Liver (tissue), 9 donors: ENCODE results near the gene DISP3. TPM values are rescaled to one million over a fixed set of nuclear protein-coding genes. Genes with fewer than 3 reads are reported as not detected.

ENCODE experiments used
- DNase-seq: peaks from one replicate; pipeline ENCODE4 v3.0.0-alpha.2; 2017; ENCODE audit warnings: low spot score
- H3K27ac ChIP-seq, 2 donors: one replicate each; pipeline ENCODE4 v1.7.0; 2013; ENCODE audit warnings: inconsistent platforms in 2 of 2, low read length in 2 of 2, control low read depth in 1 of 2, low read depth in 1 of 2, mild to moderate bottlenecking in 1 of 2
- H3K27me3 ChIP-seq, 4 donors: one replicate each; pipeline versions ENCODE4 v1.6.1 to v1.7.0; 2013; ENCODE audit warnings: low read length in 3 of 4, inconsistent platforms in 1 of 4, mild to moderate bottlenecking in 1 of 4, moderate library complexity in 1 of 4; ENCODE audit not compliant: control insufficient read depth in 4 of 4, insufficient read depth in 4 of 4
- H3K36me3 ChIP-seq, 4 donors: one replicate each; pipeline versions ENCODE4 v1.6.1 to v1.7.0; 2013; ENCODE audit warnings: low read length in 3 of 4, mild to moderate bottlenecking in 3 of 4, low read depth in 1 of 4, moderate library complexity in 1 of 4; ENCODE audit not compliant: control insufficient read depth in 4 of 4, insufficient read depth in 3 of 4
- H3K4me1 ChIP-seq, 4 donors: one replicate each; pipeline versions ENCODE4 v1.6.1 to v1.7.0; 2013; ENCODE audit warnings: low read length in 3 of 4, mild to moderate bottlenecking in 3 of 4, moderate library complexity in 1 of 4; ENCODE audit not compliant: control insufficient read depth in 4 of 4, insufficient read depth in 4 of 4
- H3K4me3 ChIP-seq, 3 donors: one replicate each; pipeline versions ENCODE4 v1.6.1 to v1.7.0; 2013; ENCODE audit warnings: low read length in 3 of 3, control low read depth in 1 of 3, low read depth in 1 of 3, mild to moderate bottlenecking in 1 of 3
- H3K9ac ChIP-seq, 2 donors: one replicate each; pipeline ENCODE4 v1.7.0; 2013; ENCODE audit warnings: low read length in 2 of 2, mild to moderate bottlenecking in 2 of 2, moderate library complexity in 2 of 2, control low read depth in 1 of 2, low read depth in 1 of 2
- H3K9me3 ChIP-seq, 4 donors: one replicate each; pipeline versions ENCODE4 v1.6.1 to v1.7.0; 2013; ENCODE audit warnings: low read length in 3 of 4; ENCODE audit not compliant: control insufficient read depth in 4 of 4
- EGR1 ChIP-seq, 2 donors: IDR thresholded peaks; 2 replicates each; pipeline ENCODE4 v1.6.1; 2016 to 2018; ENCODE audit warnings: antibody characterized with exemption in 2 of 2, low read depth in 2 of 2
- FOXA1 ChIP-seq: IDR thresholded peaks from 2 replicates; pipeline ENCODE4 v1.6.1; 2016; ENCODE audit warnings: antibody characterized with exemption
- FOXA2 ChIP-seq: IDR thresholded peaks from 2 replicates; pipeline ENCODE4 v1.6.1; 2016; ENCODE audit warnings: antibody characterized with exemption
- GABPA ChIP-seq, 2 donors: IDR thresholded peaks in 1 of 2; conservative IDR thresholded peaks in 1 of 2; 2 replicates each; pipeline ENCODE4 v1.6.1; 2016; ENCODE audit warnings: antibody characterized with exemption in 2 of 2, mild to moderate bottlenecking in 1 of 2, moderate library complexity in 1 of 2
- HNF4A ChIP-seq, 2 donors: conservative IDR thresholded peaks; 2 replicates each; pipeline ENCODE4 v1.6.1; 2016; ENCODE audit warnings: antibody characterized with exemption in 2 of 2, mild to moderate bottlenecking in 2 of 2
- HNF4G ChIP-seq: IDR thresholded peaks from 2 replicates; pipeline ENCODE4 v1.6.1; 2016; ENCODE audit warnings: antibody characterized with exemption
- JUND ChIP-seq, 2 donors: IDR thresholded peaks; 2 replicates each; pipeline ENCODE4 v1.6.1; 2016; ENCODE audit warnings: antibody characterized with exemption in 2 of 2
- NR2F2 ChIP-seq: IDR thresholded peaks from 2 replicates; pipeline ENCODE4 v1.6.1; 2016; ENCODE audit warnings: antibody characterized with exemption
- RAD21 ChIP-seq, 2 donors: IDR thresholded peaks; 2 replicates each; pipeline ENCODE4 v1.6.1; 2016; ENCODE audit warnings: antibody characterized with exemption in 2 of 2, mild to moderate bottlenecking in 2 of 2
- RXRA ChIP-seq, 2 donors: IDR thresholded peaks; 2 replicates each; pipeline ENCODE4 v1.6.1; 2017 to 2018; ENCODE audit warnings: antibody characterized with exemption in 2 of 2, mild to moderate bottlenecking in 1 of 2
- SP1 ChIP-seq: IDR thresholded peaks from 2 replicates; pipeline ENCODE4 v1.6.1; 2018; ENCODE audit warnings: antibody characterized with exemption, mild to moderate bottlenecking
- TAF1 ChIP-seq: conservative IDR thresholded peaks from 2 replicates; pipeline ENCODE4 v1.6.1; 2016; ENCODE audit warnings: antibody characterized with exemption, mild to moderate bottlenecking
- YY1 ChIP-seq: IDR thresholded peaks from 2 replicates; pipeline ENCODE4 v1.6.1; 2016; ENCODE audit warnings: antibody characterized with exemption, mild to moderate bottlenecking
- WGBS: extraction: QIAGEN DNeasy Blood & Tissue Kit; methylation state at CpG from one replicate; pipeline ENCODE4 v1.1.7; 2013; 5-methylcytosine and 5-hydroxymethylcytosine counted together
- polyA plus RNA-seq, 2 donors: library from polyadenylated mRNA; stranded (reverse) in 1 of 2; unstranded in 1 of 2; fragments of 200-250 nt in 1 of 2; fragments of >200 nt in 1 of 2; fragmentation: Nextera tagmentation in 1 of 2; extraction: Ambion mirVana in 1 of 2; gene quantifications; one replicate each; pipeline versions ENCODE4 v1.2.1 to v1.2.3, GENCODE V29; 2013 to 2015
- total RNA-seq, 2 donors: library from RNA; depleted of rRNA; stranded (reverse); fragments of >200 nt; gene quantifications; one replicate each; pipeline ENCODE4 v1.2.3, GENCODE V29; 2014
- TF ChIP-seq, protein P1 (sequence below): IDR thresholded peaks from 2 replicates; pipeline ENCODE4 v1.6.1; 2016; ENCODE audit warnings: antibody characterized with exemption, mild to moderate bottlenecking
- TF ChIP-seq, protein P2 (sequence below): IDR thresholded peaks from 2 replicates; pipeline ENCODE4 v1.6.1; 2016; ENCODE audit warnings: antibody characterized with exemption
- TF ChIP-seq, protein P3 (sequence below): IDR thresholded peaks from 2 replicates; pipeline ENCODE4 v1.6.1; 2016; ENCODE audit warnings: antibody characterized with exemption
- TF ChIP-seq, protein P4 (sequence below): fragments of 150-350 bp; IDR thresholded peaks from 2 replicates; pipeline ENCODE4 v1.5.1; 2017; ENCODE audit warnings: improper control_type of control experiment, low read depth, low read length; ENCODE audit not compliant: missing input control
- TF ChIP-seq, protein P5 (sequence below): IDR thresholded peaks from 2 replicates; pipeline ENCODE4 v1.6.1; 2016; ENCODE audit warnings: antibody characterized with exemption
- donor health status: healthy.
- donor health status: healthy.
- donor health status: healthy.
- donor health status: healthy.
- donor health status: healthy.

Gene DISP3
- total and polyA plus RNA-seq, 4 donors = 0.02 to 0.08 TPM; not detected in 2

DNA sequence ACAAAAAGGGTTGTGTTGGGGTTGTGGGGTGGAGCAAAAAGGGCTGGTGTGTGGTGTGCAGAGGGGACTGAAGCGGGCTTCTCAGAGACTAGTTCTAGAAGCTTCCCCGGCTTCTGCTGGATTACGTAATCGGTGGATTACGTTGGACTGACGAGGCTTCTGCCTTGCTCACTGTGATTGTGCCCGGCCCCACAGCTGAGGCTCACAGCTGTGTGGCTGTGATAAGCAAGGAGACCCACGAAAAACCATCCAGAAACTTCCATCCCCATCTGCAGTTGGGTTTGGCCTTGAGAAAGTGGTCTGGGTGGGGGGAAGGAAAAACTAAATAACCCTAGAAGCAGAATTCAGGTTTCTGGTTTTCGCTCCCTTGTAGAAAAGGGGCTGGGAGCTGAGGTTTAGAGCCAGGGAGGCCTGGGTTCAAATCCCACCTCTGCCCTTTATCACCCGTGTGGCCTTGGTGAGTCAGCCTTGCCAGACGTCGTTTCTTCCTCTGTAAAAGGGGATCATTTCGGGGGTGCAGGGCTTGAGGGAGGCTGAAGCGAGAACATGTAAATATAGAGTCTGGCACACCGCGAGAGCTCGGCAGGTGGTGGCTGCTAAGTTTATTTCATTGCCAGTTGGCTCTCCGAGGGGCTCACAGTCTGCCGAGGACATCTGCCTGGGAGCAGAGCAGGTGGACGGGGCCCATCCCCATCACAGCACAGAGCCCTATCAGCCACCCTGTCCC, 30.4 kb upstream of the DISP3 start:
- 62% methylated on average over 20 of the region's 20 CpGs for WGBS
- Histone ChIP-seq H3K9me3 (no peaks in the 10 kb centered on the region), H3K9ac (no peak overlapping the region), H3K27me3 (peaks cover 0 to 7% (median 3%) of the 10 kb centered on the region in 4 donors), H3K4me1 (no peaks in the 10 kb centered on the region), H3K4me3 (no peak overlapping the region), H3K36me3 (no peaks in the 10 kb centered on the region), H3K27ac (no peak overlapping the region)
- no peak for DNase-seq
- no peak for TF ChIP-seq TAF1
- TF ChIP-seq YY1 = no peak
- no peak for TF ChIP-seq EGR1 (IDR thresholded peaks at IDR 0.05; ENCODE audit: low read depth in 2 of 2)
- TF ChIP-seq, protein P1, sequence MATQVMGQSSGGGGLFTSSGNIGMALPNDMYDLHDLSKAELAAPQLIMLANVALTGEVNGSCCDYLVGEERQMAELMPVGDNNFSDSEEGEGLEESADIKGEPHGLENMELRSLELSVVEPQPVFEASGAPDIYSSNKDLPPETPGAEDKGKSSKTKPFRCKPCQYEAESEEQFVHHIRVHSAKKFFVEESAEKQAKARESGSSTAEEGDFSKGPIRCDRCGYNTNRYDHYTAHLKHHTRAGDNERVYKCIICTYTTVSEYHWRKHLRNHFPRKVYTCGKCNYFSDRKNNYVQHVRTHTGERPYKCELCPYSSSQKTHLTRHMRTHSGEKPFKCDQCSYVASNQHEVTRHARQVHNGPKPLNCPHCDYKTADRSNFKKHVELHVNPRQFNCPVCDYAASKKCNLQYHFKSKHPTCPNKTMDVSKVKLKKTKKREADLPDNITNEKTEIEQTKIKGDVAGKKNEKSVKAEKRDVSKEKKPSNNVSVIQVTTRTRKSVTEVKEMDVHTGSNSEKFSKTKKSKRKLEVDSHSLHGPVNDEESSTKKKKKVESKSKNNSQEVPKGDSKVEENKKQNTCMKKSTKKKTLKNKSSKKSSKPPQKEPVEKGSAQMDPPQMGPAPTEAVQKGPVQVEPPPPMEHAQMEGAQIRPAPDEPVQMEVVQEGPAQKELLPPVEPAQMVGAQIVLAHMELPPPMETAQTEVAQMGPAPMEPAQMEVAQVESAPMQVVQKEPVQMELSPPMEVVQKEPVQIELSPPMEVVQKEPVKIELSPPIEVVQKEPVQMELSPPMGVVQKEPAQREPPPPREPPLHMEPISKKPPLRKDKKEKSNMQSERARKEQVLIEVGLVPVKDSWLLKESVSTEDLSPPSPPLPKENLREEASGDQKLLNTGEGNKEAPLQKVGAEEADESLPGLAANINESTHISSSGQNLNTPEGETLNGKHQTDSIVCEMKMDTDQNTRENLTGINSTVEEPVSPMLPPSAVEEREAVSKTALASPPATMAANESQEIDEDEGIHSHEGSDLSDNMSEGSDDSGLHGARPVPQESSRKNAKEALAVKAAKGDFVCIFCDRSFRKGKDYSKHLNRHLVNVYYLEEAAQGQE = no peak
- TF ChIP-seq, protein P2, sequence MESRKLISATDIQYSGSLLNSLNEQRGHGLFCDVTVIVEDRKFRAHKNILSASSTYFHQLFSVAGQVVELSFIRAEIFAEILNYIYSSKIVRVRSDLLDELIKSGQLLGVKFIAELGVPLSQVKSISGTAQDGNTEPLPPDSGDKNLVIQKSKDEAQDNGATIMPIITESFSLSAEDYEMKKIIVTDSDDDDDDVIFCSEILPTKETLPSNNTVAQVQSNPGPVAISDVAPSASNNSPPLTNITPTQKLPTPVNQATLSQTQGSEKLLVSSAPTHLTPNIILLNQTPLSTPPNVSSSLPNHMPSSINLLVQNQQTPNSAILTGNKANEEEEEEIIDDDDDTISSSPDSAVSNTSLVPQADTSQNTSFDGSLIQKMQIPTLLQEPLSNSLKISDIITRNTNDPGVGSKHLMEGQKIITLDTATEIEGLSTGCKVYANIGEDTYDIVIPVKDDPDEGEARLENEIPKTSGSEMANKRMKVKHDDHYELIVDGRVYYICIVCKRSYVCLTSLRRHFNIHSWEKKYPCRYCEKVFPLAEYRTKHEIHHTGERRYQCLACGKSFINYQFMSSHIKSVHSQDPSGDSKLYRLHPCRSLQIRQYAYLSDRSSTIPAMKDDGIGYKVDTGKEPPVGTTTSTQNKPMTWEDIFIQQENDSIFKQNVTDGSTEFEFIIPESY = no peak
- TF ChIP-seq, protein P3, sequence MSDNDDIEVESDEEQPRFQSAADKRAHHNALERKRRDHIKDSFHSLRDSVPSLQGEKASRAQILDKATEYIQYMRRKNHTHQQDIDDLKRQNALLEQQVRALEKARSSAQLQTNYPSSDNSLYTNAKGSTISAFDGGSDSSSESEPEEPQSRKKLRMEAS = no peak
- no peak for TF ChIP-seq SP1
- TF ChIP-seq, protein P4, sequence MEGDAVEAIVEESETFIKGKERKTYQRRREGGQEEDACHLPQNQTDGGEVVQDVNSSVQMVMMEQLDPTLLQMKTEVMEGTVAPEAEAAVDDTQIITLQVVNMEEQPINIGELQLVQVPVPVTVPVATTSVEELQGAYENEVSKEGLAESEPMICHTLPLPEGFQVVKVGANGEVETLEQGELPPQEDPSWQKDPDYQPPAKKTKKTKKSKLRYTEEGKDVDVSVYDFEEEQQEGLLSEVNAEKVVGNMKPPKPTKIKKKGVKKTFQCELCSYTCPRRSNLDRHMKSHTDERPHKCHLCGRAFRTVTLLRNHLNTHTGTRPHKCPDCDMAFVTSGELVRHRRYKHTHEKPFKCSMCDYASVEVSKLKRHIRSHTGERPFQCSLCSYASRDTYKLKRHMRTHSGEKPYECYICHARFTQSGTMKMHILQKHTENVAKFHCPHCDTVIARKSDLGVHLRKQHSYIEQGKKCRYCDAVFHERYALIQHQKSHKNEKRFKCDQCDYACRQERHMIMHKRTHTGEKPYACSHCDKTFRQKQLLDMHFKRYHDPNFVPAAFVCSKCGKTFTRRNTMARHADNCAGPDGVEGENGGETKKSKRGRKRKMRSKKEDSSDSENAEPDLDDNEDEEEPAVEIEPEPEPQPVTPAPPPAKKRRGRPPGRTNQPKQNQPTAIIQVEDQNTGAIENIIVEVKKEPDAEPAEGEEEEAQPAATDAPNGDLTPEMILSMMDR = no peak
- TF ChIP-seq NR2F2 = no peak
- TF ChIP-seq JUND (IDR thresholded peaks at IDR 0.05) = no peak
- no peak for TF ChIP-seq FOXA1
- TF ChIP-seq RAD21 (IDR thresholded peaks at IDR 0.05) = no peak
- TF ChIP-seq HNF4A (conservative IDR thresholded peaks at IDR 0.05) = no peak
- TF ChIP-seq, protein P5, sequence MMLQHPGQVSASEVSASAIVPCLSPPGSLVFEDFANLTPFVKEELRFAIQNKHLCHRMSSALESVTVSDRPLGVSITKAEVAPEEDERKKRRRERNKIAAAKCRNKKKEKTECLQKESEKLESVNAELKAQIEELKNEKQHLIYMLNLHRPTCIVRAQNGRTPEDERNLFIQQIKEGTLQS = no peak
- TF ChIP-seq FOXA2 = no peak
- TF ChIP-seq GABPA (IDR thresholded peaks at IDR 0.05 in 1 of 2, conservative IDR thresholded peaks at IDR 0.05 in 1 of 2) = no peak
- no peak for TF ChIP-seq RXRA (IDR thresholded peaks at IDR 0.05)
- TF ChIP-seq HNF4G = no peak
